Activated naive CD4-positive, alpha-beta T cell treated with anti-CD3 and anti-CD28 coated beads, Interleukin-2, amount 50 U/mL, for 72 hours (primary cell): ENCODE measurements around the gene CLDN12. TPM values are rescaled to one million over a fixed set of nuclear protein-coding genes. Genes with fewer than 3 reads are reported as not detected.

ENCODE experiments used
- ATAC-seq, 2 donors: fragments of 150-1000 bp; cut with Tn5 transposase; 2 replicates each; pipeline ENCODE4 v1.10.0; 2021; ENCODE audit warnings: mild to moderate bottlenecking in 2 of 2, moderate library complexity in 2 of 2
- DNase-seq, 2 donors: peaks; one replicate each; pipeline ENCODE4 v3.0.0; 2021 to 2022; ENCODE audit warnings: low spot score in 2 of 2
- H3K27ac Mint-ChIP-seq, 2 donors: one replicate each; pipeline ENCODE4 v1.8.0; 2022; ENCODE audit warnings: mild to moderate bottlenecking in 2 of 2, mixed read lengths in 2 of 2
- H3K36me3 Mint-ChIP-seq, 2 donors: one replicate each; pipeline ENCODE4 v1.8.0; 2022; ENCODE audit warnings: mixed read lengths in 2 of 2
- H3K9me3 Mint-ChIP-seq, 2 donors: one replicate each; pipeline ENCODE4 v1.8.0; 2022; ENCODE audit warnings: mixed read lengths in 2 of 2
- total RNA-seq, 2 donors: library from RNA; stranded (reverse); gene quantifications; one replicate each; pipeline ENCODE4 v1.2.3, GENCODE V29; 2022

Gene CLDN12
- total RNA-seq = 10 to 100 TPM in 1 of 2 donors, 1 to 10 TPM in 1; 2.8 to 11.3 TPM

- DNase-seq = peak; percentile 63 to 88
- peaks cover under 1 to 6% of the 10 kb centered on the region in 2 donors for H3K36me3 Mint-ChIP-seq
- H3K9me3 Mint-ChIP-seq = peaks cover 7 to 14% of the 10 kb centered on the region in 2 donors
- H3K27ac Mint-ChIP-seq = peak within 1 kb of the TSS; percentile 92 to 98
- peak; percentile 99 to 100 for ATAC-seq
Observed at GRCh38 chr7:90403174-90404113, at the start of gene CLDN12. CLDN12 (plus strand) TSS chr7:90403461; CDS start chr7:90412677, 9,216 bp downstream.

GRCh38 chr7:90383422-90383821, 19.8 kb upstream of the CLDN12 start:
- ATAC-seq (no peak), DNase-seq (no peak)
- Mint-ChIP-seq H3K9me3 (no peaks in the 10 kb centered on the region), H3K36me3 (peaks cover 31 to 41% of the 10 kb centered on the region in 2 donors), H3K27ac (no peak overlapping the region)

DNA sequence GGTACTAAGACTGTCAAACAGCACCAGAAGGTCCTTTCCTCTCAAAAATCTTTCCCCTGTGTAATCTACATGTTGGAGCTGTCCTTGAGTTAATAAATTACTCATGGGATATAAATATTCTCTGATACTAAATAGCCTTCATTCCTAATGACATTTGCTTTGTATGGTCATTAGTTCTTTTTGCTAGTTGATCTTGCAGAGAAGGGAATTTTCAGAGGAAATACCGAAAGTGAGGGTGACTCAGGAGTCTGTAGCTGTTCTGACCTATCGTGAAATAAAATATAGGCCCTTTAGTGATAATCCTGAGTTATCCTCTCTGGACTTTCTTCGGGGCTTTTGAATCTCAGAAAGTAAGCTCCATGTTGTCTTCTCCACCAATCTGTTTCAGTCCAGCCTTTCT, 19.4 kb upstream of the CLDN12 start:
- DNase-seq = no peak
- no peaks in the 10 kb centered on the region for H3K9me3 Mint-ChIP-seq
- peaks cover 27 to 38% of the 10 kb centered on the region in 2 donors for H3K36me3 Mint-ChIP-seq
- no peak overlapping the region for H3K27ac Mint-ChIP-seq
- ATAC-seq = no peak

DNA sequence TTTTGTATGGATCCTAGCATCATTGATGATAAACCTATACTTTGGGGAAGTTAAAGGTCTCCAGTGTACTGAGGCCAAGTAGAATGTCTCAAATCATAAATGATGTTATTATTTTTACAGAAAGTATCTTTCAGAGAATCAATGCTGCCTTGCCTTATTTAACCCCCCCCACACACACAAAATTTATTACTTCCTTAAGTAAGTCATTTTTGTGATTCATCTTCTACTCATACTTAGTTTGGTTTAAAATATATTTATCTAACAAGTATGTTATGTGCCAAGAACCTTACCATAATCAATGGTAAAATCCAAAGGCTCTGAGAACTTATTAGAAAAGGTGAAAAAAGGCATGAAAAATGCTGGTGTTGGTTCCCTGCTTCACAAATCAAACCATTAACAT, 18.8 kb upstream of the CLDN12 start:
- Mint-ChIP-seq H3K27ac (no peak overlapping the region), H3K36me3 (peaks cover 21 to 33% of the 10 kb centered on the region in 2 donors), H3K9me3 (no peaks in the 10 kb centered on the region)
- DNase-seq (no peak), ATAC-seq (no peak)

DNA sequence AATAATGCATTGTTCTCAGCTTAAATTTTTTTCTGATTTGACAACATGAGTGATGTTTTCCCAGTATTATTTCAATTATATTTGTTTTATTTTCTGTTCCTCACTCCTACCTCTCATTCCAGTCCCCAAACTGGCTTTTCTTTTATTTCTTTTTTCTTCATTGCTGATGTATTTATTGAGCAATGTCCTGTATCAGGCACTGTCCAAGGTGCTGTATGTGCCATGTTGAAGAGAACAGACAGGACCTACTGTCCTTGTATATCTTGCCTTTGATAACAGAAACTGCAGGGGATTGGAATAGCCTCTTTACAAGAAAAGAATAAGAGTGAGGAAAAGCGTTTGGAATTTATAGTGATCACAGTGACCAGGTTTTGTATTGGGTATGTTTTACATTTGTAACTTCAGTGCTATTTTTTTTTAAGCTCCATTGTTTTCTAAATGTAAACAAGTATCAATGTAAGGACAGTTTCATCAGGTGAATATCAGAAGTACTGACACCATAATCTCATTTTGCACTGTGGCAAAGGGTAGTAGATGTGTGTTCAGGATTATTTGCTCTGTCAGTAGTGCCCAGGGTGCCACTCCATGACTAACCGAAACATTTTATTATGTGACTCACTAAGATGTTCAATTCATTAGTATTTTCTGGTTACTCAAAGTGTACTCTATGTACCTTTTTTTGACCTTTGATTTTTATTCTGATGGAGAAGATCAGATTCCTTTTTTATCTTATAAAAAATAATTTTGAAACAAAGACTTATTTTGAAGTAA, 15.6 kb upstream of the CLDN12 start:
- no peak overlapping the region for H3K27ac Mint-ChIP-seq
- ATAC-seq (no peak), DNase-seq (no peak)
- peaks cover 22 to 28% of the 10 kb centered on the region in 2 donors for H3K36me3 Mint-ChIP-seq
- H3K9me3 Mint-ChIP-seq = peaks cover 9 to 11% of the 10 kb centered on the region in 2 donors

GRCh38 chr7:90390926-90391325, 12.3 kb upstream of the CLDN12 start:
- ATAC-seq (no peak), DNase-seq (no peak)
- Mint-ChIP-seq H3K36me3 (peaks cover 30 to 42% of the 10 kb centered on the region in 2 donors), H3K27ac (no peak overlapping the region), H3K9me3 (peaks cover 21 to 26% of the 10 kb centered on the region in 2 donors)

DNA sequence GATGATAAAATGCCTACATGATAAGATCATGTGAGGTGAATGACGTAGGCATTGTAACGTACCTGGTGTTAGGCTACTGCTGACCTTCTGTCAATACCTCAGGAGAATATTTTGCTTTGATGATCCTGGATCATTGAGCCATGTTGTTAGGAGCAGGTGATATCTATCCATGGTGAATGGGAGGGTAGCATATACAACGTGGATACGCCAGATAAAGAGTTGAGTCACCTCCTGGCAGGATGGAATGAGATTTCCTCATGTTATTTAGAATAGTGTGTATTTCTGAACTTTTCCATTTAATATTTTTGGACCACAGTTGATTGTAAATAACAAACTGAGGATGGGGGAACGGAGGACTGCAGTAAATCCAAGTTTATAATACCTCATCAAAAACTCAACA, 11.8 kb upstream of the CLDN12 start:
- H3K36me3 Mint-ChIP-seq = peaks cover 35 to 47% of the 10 kb centered on the region in 2 donors

GRCh38 chr7:90396420-90396819, 6.8 kb upstream of the CLDN12 start:
- no peak for DNase-seq
- no peak for ATAC-seq
- Mint-ChIP-seq H3K27ac (no peak overlapping the region), H3K36me3 (peaks cover 34 to 39% of the 10 kb centered on the region in 2 donors), H3K9me3 (peaks cover 37 to 41% of the 10 kb centered on the region in 2 donors)

More for the DNA sequence above, 11.8 kb upstream of the CLDN12 start:
- no peak overlapping the region for H3K27ac Mint-ChIP-seq
- no peak for ATAC-seq
- peaks cover 27 to 30% of the 10 kb centered on the region in 2 donors for H3K9me3 Mint-ChIP-seq
- DNase-seq = no peak

- no peak for ATAC-seq
- peaks cover 6% of the 10 kb centered on the region in 2 donors for H3K36me3 Mint-ChIP-seq
- peaks cover 12 to 18% of the 10 kb centered on the region in 2 donors for H3K9me3 Mint-ChIP-seq
Observed at GRCh38 chr7:90401989-90402388, 1.3 kb upstream of the CLDN12 start.

GRCh38 chr7:90402785-90403173, 482 bp upstream of the CLDN12 start:
- DNase-seq (no peak), ATAC-seq (no peak)
- Mint-ChIP-seq H3K9me3 (peaks cover 12 to 18% of the 10 kb centered on the region in 2 donors), H3K27ac (peak overlapping the region; percentile 92 to 98), H3K36me3 (peaks cover 6% of the 10 kb centered on the region in 2 donors)

More at GRCh38 chr7:90401989-90402388, 1.3 kb upstream of the CLDN12 start:
- no peak for DNase-seq
- peak overlapping the region in 1 of 2 donors; percentile 92 for H3K27ac Mint-ChIP-seq

GRCh38 chr7:90404777-90405176, 1.5 kb downstream of the CLDN12 start:
- peak overlapping the region in 1 of 2 donors; percentile 92 for H3K27ac Mint-ChIP-seq
- no peak for DNase-seq
- peaks cover 5 to 6% of the 10 kb centered on the region in 2 donors for H3K9me3 Mint-ChIP-seq

GRCh38 chr7:90407484-90407821, 4.2 kb downstream of the CLDN12 start:
- ATAC-seq (no peak), DNase-seq (no peak)
- Mint-ChIP-seq H3K27ac (no peak overlapping the region), H3K9me3 (no peaks in the 10 kb centered on the region), H3K36me3 (peaks cover 0 to 11% of the 10 kb centered on the region in 2 donors)

More at GRCh38 chr7:90404777-90405176, 1.5 kb downstream of the CLDN12 start:
- peaks cover 0 to 9% of the 10 kb centered on the region in 2 donors for H3K36me3 Mint-ChIP-seq
- no peak for ATAC-seq

DNA sequence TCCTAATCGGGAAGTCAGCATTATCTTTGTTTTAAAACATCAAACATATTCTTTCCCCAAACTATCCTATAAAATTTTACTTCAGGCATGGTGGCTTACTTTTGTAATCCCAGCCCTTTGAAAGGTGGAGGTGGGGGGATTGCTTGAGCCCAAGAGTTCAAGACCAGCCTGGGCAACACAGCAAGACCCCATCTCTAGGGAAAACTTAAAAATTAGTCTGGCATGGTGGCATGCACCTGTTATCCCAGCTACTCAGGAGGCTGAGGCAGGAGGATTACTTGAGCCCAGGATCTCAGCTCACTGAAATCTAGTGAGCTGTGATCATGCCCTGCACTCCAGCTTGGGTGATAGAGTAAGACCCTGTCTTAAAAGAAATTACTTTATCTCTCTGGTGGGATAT, 4.9 kb downstream of the CLDN12 start:
- DNase-seq = no peak

GRCh38 chr7:90409667-90410066, 6.4 kb downstream of the CLDN12 start:
- Mint-ChIP-seq H3K27ac (no peak overlapping the region), H3K9me3 (no peaks in the 10 kb centered on the region)
- no peak for DNase-seq

More for the DNA sequence above, 4.9 kb downstream of the CLDN12 start:
- H3K9me3 Mint-ChIP-seq = no peaks in the 10 kb centered on the region
- H3K36me3 Mint-ChIP-seq = peaks cover 0 to 10% of the 10 kb centered on the region in 2 donors
- H3K27ac Mint-ChIP-seq = no peak overlapping the region
- ATAC-seq = no peak

DNA sequence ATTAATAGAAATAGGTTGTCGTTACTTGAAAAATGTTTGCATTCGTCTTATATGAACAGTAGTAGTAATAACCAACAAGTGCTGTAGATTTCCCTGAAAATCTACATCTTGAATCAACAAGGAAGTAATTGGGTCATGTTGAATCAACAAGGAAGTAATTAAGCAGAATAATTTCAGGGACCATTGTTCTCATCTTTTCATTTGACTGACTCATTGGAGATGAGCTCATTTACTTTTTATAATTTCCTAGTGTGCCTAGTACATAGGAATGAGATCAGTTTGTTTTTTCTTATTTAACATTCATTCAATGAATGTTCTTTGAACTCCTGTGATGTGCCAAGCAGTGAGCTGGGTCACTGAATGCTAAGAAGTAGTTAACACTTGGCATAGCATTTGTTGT, 8.2 kb downstream of the CLDN12 start:
- no peak for DNase-seq
- H3K36me3 Mint-ChIP-seq = peaks cover 0 to 5% of the 10 kb centered on the region in 2 donors
- H3K27ac Mint-ChIP-seq = no peak overlapping the region
- no peak for ATAC-seq
- H3K9me3 Mint-ChIP-seq = no peaks in the 10 kb centered on the region

More at GRCh38 chr7:90409667-90410066, 6.4 kb downstream of the CLDN12 start:
- H3K36me3 Mint-ChIP-seq = peaks cover 0 to 5% of the 10 kb centered on the region in 2 donors
- ATAC-seq = no peak

- Mint-ChIP-seq H3K27ac (no peak overlapping the region), H3K9me3 (no peaks in the 10 kb centered on the region), H3K36me3 (peaks cover 0 to 5% of the 10 kb centered on the region in 2 donors)
- ATAC-seq (peak in 1 of 2 donors; percentile 59), DNase-seq (peak in 1 of 2 donors; percentile 10)
Observed at GRCh38 chr7:90412458-90413184, 9.4 kb downstream of the CLDN12 start.
